ENCODE measurements around the gene FDX2.

GRCh38 chr19:10339380-10339960 lies 23.7 kb upstream of the FDX2 start, which contains the start of gene ICAM3:
- TF ChIP-seq MAX (IDR thresholded peaks at IDR 0.05; ENCODE audit: insufficient read depth, insufficient read length) = no peak
- no peak for TF ChIP-seq CTCF (IDR thresholded peaks at IDR 0.05; ENCODE audit: extremely low read depth in 1 of 2, insufficient read depth in 1 of 2, low read depth in 1 of 2, low read length in 2 of 2)
